Measurements from ENCODE around the gene CREB3L2.
"Not testable (repeated sequence)": the region's sequence is repeated elsewhere in the genome, so short reads cannot be mapped to it uniquely, and the experiment has no call there.

Gene CREB3L2

GRCh38 chr7:137987968-137988367, 13.9 kb downstream of the CREB3L2 start:
- DNase-seq (ENCODE audit: low read depth in 2 of 2) = no peak

DNA sequence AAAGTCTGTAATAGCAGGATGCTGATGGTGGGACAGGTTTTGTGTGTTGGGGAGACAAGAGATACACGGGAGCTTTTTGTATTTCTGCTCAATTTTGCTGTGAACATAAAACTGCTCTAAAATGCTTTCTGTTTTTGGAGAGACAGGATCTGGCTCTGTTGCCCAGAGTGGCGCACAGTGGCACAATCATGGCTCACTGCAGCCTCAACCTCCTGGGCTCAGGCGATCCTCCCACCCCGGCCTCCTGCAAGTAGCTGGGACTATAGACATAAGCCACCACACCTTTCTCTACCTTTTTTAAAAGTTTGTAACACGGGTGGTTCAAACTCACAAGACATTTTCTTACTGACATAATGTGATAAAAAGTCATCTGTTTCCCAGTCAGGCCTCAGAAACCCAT, 14.3 kb downstream of the CREB3L2 start:
- DNase-seq (ENCODE audit: low read depth in 2 of 2) = no peak

DNA sequence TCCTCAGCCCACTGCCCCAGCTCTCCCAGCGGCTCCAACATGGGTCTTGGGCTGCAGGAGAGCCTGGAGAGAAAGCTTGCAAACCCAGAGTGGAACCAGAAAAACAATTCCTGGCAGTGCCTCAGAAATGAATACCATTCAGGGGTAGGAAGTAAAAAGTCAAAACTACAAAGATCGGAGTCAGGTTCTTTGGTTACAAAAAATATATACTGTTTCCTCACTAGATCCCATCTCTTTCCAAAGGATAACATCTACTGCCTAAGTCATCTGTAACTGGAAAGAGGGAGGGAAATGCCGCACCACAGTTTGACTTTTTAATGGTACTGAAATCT, 14.9 kb downstream of the CREB3L2 start:
- no peak for DNase-seq (ENCODE audit: low read depth in 2 of 2)

GRCh38 chr7:137986252-137987017, 15.5 kb downstream of the CREB3L2 start:
- DNase-seq (ENCODE audit: low read depth in 2 of 2) = no peak

DNA sequence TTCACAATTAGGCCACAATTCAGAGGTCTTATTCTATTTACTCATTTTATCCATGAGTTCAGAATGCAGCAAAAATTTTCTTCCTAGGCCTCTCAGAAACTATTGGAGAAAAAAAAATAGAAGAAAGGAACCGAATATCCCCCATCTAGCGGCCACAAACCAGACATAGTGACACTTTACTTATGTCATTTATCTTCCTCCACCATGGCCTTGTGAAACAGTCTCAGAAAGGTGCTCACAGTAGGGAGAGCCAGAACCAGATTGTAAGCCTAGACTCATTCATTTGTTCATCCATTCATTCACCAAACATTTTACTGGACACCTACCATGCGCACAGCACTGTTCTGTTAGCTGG, 16.0 kb downstream of the CREB3L2 start:
- no peak for DNase-seq (ENCODE audit: low read depth in 2 of 2)

GRCh38 chr7:137985253-137985896, 16.5 kb downstream of the CREB3L2 start:
- no peak for DNase-seq (ENCODE audit: low read depth in 2 of 2)

- DNase-seq (ENCODE audit: low read depth in 2 of 2) = no peak
Measured at GRCh38 chr7:137984181-137985041, 17.5 kb downstream of the CREB3L2 start.

GRCh38 chr7:137983323-137984008, 18.4 kb downstream of the CREB3L2 start:
- no peak for DNase-seq (ENCODE audit: low read depth in 2 of 2)

DNA sequence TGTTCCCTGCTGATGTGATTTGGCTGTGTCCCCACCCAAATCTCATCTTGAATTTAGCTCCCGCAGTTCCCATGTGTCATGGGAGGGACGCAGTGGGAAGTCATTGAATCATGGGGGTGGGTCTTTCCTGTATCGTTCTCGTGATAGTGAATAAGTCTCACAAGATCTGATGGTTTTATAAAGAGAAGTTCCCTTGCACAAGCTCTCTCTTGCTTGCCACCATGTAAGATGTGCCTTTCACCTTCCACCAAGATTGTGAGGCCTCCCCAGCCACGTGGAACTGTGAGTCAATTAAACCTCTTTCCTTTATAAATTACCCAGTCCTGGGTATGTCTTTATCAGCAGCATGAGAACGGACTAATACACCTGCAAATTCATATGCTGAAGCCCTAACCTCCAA, 19.5 kb downstream of the CREB3L2 start:
- not testable (repeated sequence) for DNase-seq (ENCODE audit: low read depth in 2 of 2)

- no peak for DNase-seq (ENCODE audit: low read depth in 2 of 2)
Measured at GRCh38 chr7:137981668-137982067, 20.2 kb downstream of the CREB3L2 start.

- DNase-seq (ENCODE audit: low read depth in 2 of 2) = no peak
Measured at GRCh38 chr7:137981175-137981574, 20.7 kb downstream of the CREB3L2 start.

DNA sequence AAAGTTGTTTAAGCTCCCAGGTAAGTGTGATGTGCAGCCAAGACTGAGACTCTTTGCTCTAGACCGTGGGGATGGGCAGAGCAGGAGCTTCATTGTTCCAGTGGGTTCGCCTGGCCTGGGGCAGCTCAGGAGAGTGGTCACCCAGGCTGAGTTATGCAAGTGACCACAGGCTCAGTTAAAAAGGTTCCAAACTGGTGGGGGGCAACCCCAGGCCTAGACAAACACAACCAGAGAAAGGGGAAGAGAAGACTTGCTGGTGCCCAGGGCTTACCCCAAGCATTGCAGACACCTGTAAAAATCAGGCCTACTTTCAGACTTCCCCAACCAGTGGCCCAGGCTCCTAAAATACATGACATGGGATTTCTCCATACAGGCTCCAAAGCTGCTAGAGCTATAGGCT, 21.6 kb downstream of the CREB3L2 start:
- no peak for DNase-seq (ENCODE audit: low read depth in 2 of 2)

GRCh38 chr7:137978464-137979237, 23.2 kb downstream of the CREB3L2 start:
- no peak for DNase-seq (ENCODE audit: low read depth in 2 of 2)

DNA sequence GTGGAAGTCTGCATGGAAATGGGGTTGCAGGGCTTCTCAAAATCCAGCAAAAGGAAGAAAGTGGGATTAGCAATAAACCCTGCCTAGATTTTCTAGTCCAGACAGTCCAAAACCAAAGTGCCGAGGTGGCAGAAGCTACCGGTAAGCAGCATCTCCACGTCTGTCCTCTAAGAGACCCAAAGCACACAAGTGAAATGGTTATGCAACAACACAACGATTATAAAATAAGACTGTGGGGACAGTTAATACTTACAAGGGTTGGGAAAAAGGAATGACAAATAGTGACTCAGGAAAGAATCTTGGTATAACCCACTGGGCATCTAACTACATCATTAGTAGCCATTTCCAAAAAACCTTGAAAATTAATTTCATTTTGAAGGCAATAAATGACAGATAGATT, 24.7 kb downstream of the CREB3L2 start:
- no peak for DNase-seq (ENCODE audit: low read depth in 2 of 2)

DNA sequence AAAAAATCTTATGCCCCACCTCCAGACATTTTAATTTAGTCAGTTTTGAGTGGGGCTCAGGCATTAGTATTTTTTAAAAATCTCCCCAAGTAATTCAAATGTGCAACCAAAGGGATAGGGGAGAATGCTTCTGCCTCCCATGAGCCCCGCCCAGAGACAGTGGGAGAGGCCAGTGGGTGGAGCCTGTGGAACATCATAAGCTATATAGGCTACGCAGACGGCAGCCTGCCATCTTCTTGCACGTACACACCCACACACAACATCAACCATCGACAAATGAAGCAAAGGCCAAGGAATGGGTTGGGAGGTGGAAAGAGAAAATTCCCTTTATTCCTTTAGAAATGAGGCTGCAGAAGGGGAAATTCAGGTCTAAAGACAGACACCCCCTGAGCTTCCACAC, 25.2 kb downstream of the CREB3L2 start:
- no peak for DNase-seq (ENCODE audit: low read depth in 2 of 2)

- no peak for DNase-seq (ENCODE audit: low read depth in 2 of 2)
Measured at GRCh38 chr7:137976232-137976631, 25.7 kb downstream of the CREB3L2 start.

GRCh38 chr7:137975768-137976167, 26.1 kb downstream of the CREB3L2 start:
- no peak for DNase-seq (ENCODE audit: low read depth in 2 of 2)

GRCh38 chr7:137975221-137975620, 26.7 kb downstream of the CREB3L2 start:
- DNase-seq (ENCODE audit: low read depth in 2 of 2) = no peak

DNA sequence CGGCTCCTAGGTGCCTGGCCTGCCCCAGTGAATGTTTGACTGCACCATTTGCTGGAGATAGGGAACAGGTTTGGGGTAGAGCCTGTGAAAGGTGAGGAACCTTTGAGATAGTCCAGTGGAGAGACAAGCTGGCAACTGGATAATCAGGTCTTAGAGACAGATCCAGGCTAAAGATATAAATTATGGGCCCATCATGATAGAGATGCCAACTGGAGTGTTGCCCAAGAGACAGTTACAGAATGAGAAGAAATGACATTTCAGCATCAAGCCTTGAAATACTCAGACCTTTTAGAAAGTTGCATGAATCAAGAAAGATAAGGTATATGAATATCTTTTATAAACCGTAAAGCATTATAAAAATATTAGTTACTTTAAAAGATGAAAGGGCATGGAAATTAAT, 27.1 kb downstream of the CREB3L2 start:
- no peak for DNase-seq (ENCODE audit: low read depth in 2 of 2)

DNA sequence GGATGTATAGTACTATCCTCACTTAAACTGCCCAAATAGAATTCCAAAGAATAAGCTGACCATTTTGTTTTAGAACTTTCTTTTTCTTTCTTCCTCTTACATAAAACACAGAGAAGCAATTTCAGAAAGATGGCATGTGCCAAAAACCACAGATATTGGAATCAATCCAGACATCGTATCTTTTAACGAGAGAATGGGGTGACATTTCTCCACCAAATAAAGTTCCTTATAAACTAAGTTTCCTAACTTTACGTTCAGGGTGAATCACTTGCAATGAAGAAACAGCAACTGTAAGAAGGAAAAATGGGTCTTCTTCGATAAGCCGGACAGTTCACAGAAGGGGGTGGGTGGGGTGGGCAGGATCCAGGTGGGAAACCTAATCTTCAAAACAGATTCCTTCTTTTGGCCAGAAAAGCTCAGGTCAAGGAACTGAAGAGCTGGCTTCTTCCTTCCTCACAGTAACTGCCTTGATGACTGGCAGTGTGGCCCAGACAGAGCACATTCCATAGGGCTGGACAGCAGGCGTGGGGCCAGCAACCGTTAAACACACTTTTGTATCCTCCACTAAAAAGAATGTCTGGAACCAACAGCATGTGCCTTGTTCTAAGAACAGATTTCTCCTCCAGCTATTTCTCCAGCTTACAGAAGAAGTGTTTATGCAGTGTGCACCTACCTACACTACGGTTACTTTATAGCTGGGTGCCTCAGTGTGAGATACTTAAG, 31.5 kb downstream of the CREB3L2 start:
- no peak for DNase-seq (ENCODE audit: low read depth in 2 of 2)

DNA sequence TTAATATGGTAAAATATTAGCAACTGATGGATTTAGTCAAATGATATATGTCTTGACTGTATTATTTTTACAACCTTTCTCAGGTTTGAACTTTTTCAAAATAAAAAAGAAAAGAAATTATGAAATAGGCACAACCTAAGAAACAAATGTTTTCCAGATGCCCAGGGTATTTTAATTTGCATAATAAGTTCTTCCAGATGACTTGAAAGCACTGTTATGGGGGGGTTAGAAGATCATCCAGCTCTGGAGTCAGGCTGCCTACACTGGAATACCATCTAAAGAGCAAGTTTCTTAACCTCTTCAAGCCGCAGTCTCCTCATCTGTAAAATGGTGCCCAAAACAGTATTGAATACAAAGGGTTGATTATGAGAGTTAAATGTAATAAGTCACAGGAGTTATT, 32.1 kb downstream of the CREB3L2 start:
- DNase-seq (ENCODE audit: low read depth in 2 of 2) = no peak
